Fibroblast of skin of right quadriceps (primary cell): Measurements from ENCODE around the gene OR13C3.
A peak's percentile ranks its signal among the peaks of the same experiment; 100 is the strongest.
"Not testable (repeated sequence)": the region's sequence is repeated elsewhere in the genome, so short reads cannot be mapped to it uniquely, and the experiment has no call there.

Source experiments
- DNase-seq: peaks from one replicate; pipeline ENCODE4 v3.0.0-alpha.2; 2013

The OR13C3 gene

GRCh38 chr9:104536756-104537155 lies at the start of gene OR13C3:
Gene OR13C3 (minus strand): TSS chr9:104536856. CDS start chr9:104536723, 133 bp downstream.
- DNase-seq = no peak

DNA sequence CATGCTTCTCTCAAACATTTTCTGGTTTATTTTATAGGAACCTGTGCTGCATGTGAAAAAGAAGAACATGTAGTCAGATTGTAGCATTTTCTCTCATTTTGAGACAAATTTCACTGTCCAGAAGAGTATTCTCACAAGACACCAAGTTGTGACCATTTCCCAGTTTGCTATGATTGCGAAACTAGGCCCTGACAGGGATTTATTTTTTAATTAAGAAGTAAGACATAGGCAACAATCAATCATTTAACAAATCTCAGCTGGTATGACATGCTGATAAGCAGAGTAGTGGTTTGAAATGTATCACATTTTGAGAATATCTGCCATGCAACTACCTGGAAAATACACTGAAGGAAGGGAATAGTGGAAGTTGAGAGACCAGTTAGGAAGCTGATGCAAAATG lies 43.9 kb upstream of the OR13C3 start:
- DNase-seq = no peak

GRCh38 chr9:104577263-104577662 lies 40.6 kb upstream of the OR13C3 start:
- no peak for DNase-seq

DNA sequence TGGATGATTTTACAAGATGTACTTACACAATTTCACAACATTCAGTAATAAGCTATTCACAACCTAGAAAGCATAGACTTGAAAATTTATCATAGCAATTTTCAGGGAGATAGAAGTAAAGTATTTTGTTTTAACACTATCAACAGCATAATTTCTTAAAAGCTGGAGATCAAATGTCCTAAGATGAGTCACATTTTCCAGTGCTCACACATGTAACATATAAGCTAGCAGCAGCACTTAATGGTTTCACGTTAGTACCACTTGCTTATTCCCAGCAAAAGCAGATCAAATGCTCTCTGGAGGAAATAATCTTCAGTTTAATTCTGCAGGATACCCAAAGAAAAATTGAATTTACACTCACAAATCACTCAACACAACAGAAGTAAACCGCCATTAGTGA lies 38.8 kb upstream of the OR13C3 start:
- peak; percentile 51 for DNase-seq

DNA sequence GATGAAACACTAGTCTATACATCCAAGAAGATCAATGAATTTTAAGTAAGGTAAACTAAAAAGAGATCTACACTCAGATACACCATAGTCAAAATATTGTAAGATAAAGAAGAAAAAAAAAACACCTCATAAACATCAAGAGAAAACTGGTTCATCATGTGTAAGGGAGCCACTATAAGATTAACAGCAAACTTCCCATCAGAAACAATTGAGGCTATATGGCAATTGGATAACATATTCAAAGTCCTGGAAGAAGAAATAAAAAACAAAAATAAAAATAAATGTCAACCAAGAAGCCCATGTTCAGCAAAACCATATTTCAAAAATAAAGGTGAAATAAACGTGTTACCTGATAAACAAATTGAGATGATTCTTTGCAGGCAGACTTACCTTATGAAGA lies 36.0 kb upstream of the OR13C3 start:
- no peak for DNase-seq

GRCh38 chr9:104568868-104569267 lies 32.2 kb upstream of the OR13C3 start, which contains the start of gene OR13C8:
Gene OR13C8 (plus strand): TSS chr9:104569168. CDS start chr9:104569168, 0 bp downstream.
- DNase-seq = no peak

GRCh38 chr9:104564358-104564757 lies 27.7 kb upstream of the OR13C3 start:
- DNase-seq = no peak

GRCh38 chr9:104556830-104557634 lies 20.4 kb upstream of the OR13C3 start:
- no peak for DNase-seq

- DNase-seq = peak; percentile 66
Measured at GRCh38 chr9:104555521-104555920, 18.9 kb upstream of the OR13C3 start.

GRCh38 chr9:104553261-104553660 lies 16.6 kb upstream of the OR13C3 start:
- peak; percentile 68 for DNase-seq

DNA sequence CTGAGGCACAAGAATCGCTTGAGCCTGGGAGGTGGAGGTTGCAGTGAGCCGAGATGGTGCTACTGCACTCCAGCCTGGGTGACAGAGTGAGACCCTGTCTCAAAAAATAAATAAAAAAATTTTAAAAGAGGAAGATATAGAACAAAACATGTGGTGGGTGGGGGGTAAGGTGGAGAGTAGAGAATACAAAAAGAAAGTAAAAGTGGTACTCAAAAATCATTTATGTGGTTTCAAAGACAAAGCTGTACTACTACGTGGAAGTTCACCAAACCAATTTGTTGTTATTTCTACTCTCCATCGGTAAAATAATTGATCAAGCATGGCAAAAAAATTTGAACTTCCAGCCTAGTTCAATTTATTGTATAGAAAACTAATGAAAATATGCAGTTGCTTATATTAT lies 8.0 kb upstream of the OR13C3 start:
- no peak for DNase-seq

GRCh38 chr9:104539275-104539674 lies 2.6 kb upstream of the OR13C3 start:
- no peak for DNase-seq

- no peak for DNase-seq
Measured at GRCh38 chr9:104527109-104527508, 9.5 kb downstream of the OR13C3 start, which contains the start of gene OR13C4. Gene OR13C4 (minus strand): TSS chr9:104527209. CDS start chr9:104527209, 0 bp downstream.

DNA sequence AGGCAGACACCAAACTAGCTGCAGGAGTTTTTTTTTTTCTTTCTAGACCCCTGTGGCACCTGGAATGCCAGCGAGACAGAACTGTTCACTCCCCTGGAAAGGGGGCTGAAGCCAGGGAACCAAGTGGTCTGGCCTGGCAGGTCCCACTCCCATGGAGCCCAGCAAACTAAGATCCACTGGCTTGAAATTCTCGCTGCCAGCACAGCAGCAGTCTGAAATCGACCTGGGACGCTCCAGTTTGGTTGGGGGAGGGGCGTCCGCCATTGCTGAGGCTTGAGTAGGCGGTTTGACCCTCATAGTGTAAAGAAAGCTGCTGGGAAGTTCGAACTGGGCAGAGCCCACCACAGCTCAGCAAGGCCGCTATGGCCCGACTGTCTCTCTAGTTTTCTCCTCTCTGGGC lies 16.4 kb downstream of the OR13C3 start:
- not testable (repeated sequence) for DNase-seq

GRCh38 chr9:104514901-104515300 lies 21.8 kb downstream of the OR13C3 start:
- no peak for DNase-seq

GRCh38 chr9:104506565-104506964 lies 30.1 kb downstream of the OR13C3 start:
- DNase-seq = no peak

- no peak for DNase-seq
Measured at GRCh38 chr9:104503963-104504362, 32.7 kb downstream of the OR13C3 start, which contains the start of gene OR13F1. Gene OR13F1 (plus strand): TSS chr9:104504263. CDS start chr9:104504263, 0 bp downstream.

- DNase-seq = no peak
Measured at GRCh38 chr9:104503440-104503839, 33.2 kb downstream of the OR13C3 start.

- DNase-seq = peak; percentile 7
Measured at GRCh38 chr9:104494808-104495207, 41.8 kb downstream of the OR13C3 start.
